NK-92 (cell line): ENCODE results near the gene PPIF.

Experiments used
- DNase-seq: peaks from one replicate; lab custom pipeline; 2025; ENCODE audit not compliant: unreplicated experiment; lab: John Stamatoyannopoulos, UW

Gene PPIF

GRCh38 chr10:79367426-79368189 lies 20.3 kb downstream of the PPIF start:
- DNase-seq, result no peak

- no peak for DNase-seq
These were observed 25.6 kb downstream of the PPIF start for GRCh38 chr10:79372871-79373270.

GRCh38 chr10:79374312-79375191 lies 27.3 kb downstream of the PPIF start:
- no peak for DNase-seq

DNA sequence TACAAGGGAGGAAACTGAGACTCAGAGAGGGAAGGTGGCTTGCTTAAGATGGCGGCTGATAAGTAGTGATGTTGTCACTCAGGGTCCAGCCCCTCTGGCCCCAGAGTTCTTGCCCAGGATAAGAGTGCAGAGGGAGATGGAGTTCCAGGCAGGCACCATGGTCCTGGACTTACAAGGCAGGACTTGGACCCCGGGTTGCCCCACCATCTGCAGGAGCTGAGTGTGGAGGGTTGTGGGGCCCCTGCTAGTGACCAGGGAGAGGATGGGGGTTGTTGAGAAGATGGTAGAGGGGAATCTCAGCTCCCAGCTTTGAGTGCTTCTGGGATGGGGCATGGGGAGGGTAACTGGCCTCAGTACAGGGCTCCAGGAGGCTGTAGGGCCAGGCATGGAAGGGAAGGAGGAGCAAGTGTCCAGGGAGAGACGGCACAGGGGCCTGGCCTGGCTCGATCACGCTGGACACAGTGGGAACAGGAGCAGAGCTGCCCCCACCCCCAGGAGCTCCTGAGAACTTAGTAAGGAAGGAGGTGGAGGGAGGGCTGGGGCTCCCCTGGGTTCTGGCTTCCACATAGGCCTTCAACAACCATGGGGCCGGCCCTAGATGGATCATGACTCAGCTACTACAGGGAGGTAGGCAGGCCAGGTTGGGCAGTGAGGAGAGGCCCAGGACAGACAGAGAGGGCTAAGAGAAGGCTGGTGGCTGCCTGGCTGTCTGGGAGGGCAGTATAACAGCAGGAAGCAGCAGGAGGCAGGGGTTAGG lies 28.2 kb downstream of the PPIF start:
- no peak for DNase-seq

DNA sequence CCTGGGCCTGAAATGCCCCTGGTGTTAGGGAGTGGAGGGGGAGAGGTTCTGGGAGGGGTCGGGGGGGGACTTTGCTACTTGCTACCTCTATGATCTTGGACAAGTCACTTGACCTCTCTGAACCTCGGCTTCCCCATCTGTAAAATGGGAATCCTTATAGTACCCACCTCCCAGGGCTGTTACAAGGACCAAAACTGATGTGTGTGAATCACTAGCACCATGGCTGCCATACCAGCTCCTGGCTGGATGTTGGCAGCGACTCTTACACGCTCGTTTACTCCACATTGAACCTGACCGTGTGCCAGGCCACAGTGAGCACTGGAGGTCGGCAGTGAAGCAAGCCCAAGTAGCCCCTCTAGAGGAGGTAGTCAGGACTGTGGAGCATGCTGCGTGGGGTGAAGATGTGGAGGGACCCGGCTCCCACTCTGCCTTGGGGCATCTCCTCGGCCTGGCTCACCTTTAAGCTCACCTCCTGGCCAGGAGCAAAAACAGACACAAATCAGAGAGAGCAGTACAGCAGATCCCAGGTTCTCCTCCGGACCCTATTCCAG lies 28.9 kb downstream of the PPIF start:
- no peak for DNase-seq

DNA sequence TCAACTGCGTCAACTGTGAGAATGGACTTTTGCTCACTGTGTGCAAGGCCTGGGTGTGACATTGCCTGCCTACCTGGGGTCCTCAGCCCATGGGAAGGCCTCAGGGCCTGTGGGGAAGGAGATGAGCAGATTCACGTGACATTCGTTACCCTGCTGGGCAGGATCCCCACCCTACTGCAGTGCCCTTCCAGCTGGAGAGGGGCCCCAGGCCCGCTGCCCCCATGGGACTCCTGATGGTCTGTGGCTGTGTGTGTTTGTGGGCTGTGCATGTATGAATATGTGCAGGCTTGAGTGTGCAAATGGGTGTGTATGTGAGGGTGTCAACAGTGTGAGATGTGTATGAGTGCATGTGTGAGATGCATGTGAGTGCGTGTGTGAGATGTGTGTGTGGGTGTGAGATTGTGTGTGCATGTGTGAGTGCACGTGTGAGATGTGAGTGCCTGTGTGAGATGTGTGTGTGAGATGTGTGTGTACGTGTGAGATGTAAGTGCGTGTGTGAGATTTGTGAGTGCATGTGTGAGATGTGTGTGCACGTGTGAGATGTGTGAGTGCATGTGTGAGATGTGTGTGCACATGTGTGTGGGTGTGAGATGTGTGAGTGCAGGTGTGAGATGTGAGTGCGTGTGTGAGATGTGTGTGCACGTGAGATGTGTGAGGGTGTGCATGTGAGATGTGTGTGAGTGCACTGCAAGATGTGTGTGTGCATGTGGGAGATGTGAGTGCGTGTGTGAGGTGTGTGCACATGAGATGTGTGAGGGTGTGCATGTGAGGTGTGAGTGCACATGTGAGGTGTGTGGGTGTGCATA lies 29.7 kb downstream of the PPIF start:
- DNase-seq, result no peak

DNA sequence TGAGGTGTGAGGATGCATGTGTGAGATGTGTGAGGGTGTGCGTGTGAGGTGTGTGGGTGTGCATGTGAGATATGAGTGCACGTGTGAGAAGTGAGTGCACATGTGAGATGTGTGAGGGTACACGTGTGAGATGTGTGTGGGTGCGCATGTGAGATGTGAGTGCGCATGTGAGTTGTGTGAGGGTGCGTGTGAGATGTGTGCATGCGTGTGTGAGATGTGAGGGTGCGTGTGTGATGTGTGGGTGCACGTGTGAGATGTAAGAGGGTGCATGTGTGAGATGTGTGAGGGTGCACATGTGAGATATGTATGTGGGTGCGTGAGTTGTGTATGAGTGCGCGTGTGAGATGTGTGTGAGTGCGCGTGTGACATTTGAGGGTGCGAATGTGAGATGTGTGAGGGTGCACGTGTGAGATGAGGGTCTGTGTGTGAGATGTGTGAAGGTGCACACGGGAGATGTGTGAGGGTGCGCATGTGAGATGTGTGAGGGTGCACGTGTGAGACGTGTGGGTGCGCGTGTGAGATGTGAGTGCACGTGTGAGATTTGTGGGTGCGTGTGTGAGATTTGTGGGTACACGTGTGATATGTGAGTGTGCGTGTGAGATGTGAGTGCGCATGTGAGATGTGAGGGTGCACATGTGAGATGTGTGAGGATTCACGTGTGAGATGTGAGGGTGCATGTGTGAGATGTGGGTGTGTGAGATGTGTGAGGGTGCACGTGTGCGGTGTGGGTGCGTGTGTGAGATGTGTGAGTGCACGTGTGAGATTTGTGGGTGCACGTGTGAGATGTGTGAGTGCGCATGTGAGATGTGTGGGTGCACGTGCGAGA lies 30.5 kb downstream of the PPIF start:
- no peak for DNase-seq

DNA sequence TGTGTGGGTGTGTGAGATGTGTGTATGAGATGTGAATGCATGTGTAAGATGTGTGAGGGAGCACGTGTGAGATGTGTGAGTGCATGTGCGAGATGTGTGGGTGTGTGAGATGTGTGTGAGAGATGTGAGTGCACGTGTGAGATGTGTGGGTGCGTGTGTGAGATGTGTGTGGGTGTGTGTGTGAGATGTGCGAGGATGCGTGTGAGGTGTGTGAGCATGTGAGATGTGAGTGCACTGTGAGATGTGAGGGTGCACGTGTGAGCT lies 31.0 kb downstream of the PPIF start:
- no peak for DNase-seq

DNA sequence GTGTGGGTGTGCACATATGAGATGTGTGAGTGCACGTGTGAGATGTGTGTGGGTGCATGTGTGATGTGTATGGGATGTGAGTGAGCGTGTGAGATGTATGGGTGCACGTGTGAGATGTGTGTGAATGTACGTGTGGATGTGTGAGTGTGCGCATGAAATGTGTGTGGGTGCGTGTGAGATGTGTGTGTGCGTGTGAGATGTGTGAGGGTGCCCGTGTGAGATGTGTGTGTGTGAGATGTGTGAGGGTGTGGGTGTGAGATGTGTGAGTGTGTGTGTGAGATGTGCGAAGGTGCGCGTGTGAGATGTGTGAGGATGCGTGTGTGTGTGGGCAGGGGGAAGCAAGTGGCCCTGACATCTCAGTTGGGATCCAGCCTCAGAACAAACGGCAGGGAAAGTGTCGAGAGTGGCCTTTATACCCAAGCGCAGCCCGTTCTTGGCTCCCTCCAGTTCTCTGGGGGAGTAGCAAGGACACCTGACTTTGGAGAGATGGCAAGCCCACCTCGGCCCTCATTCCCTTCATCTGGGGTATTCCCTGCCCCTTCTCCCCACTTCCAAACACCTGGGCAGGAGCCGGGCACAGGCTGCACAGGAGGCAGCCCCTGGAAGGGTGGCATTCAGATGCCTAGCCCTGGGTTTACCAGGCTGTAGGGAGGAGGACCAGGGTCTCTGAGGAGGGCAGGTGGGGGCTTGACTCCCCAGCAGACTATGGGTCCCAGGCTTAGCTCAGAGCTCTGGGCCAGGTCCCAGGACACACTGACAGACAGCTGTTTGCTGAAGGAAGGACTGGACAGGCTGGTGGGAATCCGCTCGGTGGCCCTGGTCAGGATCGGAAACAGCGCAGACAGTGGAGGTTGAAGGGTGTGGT lies 31.6 kb downstream of the PPIF start:
- no peak for DNase-seq

- no peak for DNase-seq
These were observed 32.3 kb downstream of the PPIF start for GRCh38 chr10:79379512-79380124.

DNA sequence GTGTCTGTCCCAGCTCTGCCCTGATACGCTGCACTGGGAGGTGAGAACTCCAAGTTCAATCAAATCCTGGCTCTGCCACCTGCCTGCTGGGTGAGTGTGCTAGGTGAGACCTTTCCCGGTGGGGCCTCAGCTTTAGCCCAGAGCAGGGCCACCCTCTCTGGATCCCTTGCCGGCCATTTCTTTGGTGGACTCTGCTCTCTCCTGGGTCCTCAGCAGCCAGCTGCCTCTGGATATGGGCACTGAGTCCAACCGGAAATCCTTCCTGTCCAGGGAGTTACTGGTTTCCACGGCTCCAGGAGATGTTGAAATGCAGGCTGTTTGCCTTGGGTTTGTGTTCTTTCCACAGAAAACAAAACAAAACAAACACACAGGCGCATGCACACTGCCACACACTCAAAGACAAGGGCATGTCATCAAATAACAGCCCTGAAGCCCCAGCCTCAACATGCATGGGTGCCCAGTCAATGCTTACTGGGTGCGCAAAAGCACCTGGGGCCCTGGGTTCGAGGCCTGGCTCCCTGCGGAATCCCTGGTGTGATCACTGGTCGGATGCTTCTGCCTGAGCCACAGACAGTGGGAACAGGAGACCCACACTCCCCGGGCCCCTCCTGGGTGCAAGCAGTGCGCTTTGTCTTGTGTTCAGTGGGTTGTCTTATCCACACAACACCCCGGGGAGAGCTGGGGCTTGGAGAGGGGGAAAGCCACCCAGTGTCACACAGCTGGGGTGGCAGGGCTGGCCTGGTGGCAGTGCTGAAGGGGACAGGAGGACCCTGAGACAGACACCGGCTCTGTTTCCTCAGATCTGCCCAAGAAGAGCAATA lies 33.1 kb downstream of the PPIF start:
- no peak for DNase-seq

GRCh38 chr10:79380946-79381721 lies 33.9 kb downstream of the PPIF start:
- DNase-seq, result no peak

- DNase-seq, result no peak
These were observed 34.5 kb downstream of the PPIF start for GRCh38 chr10:79381804-79382221.

DNA sequence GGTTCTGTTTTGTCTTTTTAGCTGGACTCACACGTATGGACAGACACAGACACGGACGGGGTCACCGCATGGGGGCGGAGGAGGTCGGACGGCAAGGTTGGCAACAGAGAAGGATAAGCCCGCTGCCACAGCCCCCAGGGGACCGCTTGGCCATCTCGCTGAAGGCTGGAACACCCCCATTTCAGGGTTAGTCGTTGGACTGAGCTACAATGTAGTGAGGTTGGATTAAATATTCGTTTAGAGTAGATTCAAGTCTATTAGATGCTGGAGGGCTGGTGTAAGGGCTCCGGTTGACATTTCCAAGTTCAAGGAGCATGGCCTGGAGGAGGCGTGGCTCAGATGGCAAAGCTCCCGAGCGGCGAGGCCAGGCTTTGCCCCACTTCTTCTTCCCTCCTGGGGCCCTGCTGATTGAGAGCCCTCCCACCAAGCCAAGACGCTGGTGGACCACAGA lies 35.2 kb downstream of the PPIF start:
- DNase-seq, result no peak

GRCh38 chr10:79383974-79384606 lies 36.8 kb downstream of the PPIF start:
- no peak for DNase-seq

GRCh38 chr10:79384773-79385391 lies 37.6 kb downstream of the PPIF start:
- DNase-seq, result no peak
